SK-N-MC (cell line): ENCODE data around the gene TTL.

ENCODE experiments used
- EZH2 ChIP-seq: fragments of 200-600 bp; sonication (generic); IDR thresholded peaks from one replicate; pipeline ENCODE4 v1.6.1; 2017; ENCODE audit warnings: antibody characterized with exemption
- POLR2AphosphoS5 ChIP-seq: IDR thresholded peaks from 2 replicates; pipeline ENCODE4 v1.6.1; 2012; ENCODE audit warnings: mild to moderate bottlenecking, low read depth, low read length, borderline replicate concordance

- no peak for TF ChIP-seq EZH2
- TF ChIP-seq POLR2AphosphoS5, result peak; percentile 70
Observed at GRCh38 chr2:112481528-112482233, at the start of gene TTL.
